Esophagus squamous epithelium (tissue), 5 donors: ENCODE results near the gene PCDH9. TPM values are rescaled to one million over a fixed set of nuclear protein-coding genes. Genes with fewer than 3 reads are reported as not detected.

Source experiments
- DNase-seq: peaks from one replicate; lab custom pipeline; 2025; lab: John Stamatoyannopoulos, UW
- H3K27ac ChIP-seq, 4 donors: fragments of 200-600 bp; sonication (generic); one replicate each; pipeline ENCODE4 v1.5.1; 2016 to 2019; ENCODE audit warnings: mild to moderate bottlenecking in 1 of 4
- H3K27me3 ChIP-seq, 4 donors: fragments of 200-600 bp; sonication (generic); 1 replicate in 3 of 4; 2 replicates in 1 of 4; pipeline versions ENCODE4 v1.5.1 to v1.6.0; 2017 to 2021; ENCODE audit warnings: antibody characterized with exemption in 1 of 4
- H3K36me3 ChIP-seq, 3 donors: fragments of 200-600 bp; sonication (generic); one replicate each; pipeline ENCODE4 v1.5.1; 2016 to 2019
- H3K4me1 ChIP-seq, 3 donors: fragments of 200-600 bp; sonication (generic); one replicate each; pipeline ENCODE4 v1.5.1; 2017 to 2019
- H3K4me3 ChIP-seq, 4 donors: fragments of 200-600 bp; sonication (generic); 1 replicate in 3 of 4; 2 replicates in 1 of 4; pipeline ENCODE4 v1.5.1; 2016 to 2019; ENCODE audit warnings: mild to moderate bottlenecking in 2 of 4, moderate library complexity in 1 of 4
- H3K9me3 ChIP-seq, 3 donors: fragments of 200-600 bp; sonication (generic); one replicate each; pipeline ENCODE4 v1.5.1; 2016 to 2019
- CTCF ChIP-seq, 6 experiments: fragments of 450-650 bp in 4 of 6; fragments of 200-600 bp in 2 of 6; sonication (generic) in 2 of 6; IDR thresholded peaks; one replicate each; pipeline ENCODE4 v1.5.1; 2016 to 2019; ENCODE audit warnings: antibody characterized with exemption in 6 of 6, mild to moderate bottlenecking in 4 of 6, moderate library complexity in 4 of 6
- POLR2A ChIP-seq, 4 donors: fragments of 450-650 bp; IDR thresholded peaks; one replicate each; pipeline ENCODE4 v1.6.1; 2017; ENCODE audit warnings: antibody characterized with exemption in 4 of 4, mild to moderate bottlenecking in 4 of 4, moderate library complexity in 3 of 4
- WGBS, 2 donors: methylation state at CpG; one replicate each; pipeline ENCODE4 v1.1.5; 2018; 5-methylcytosine and 5-hydroxymethylcytosine counted together
- intact Hi-C: fragments of 100-400 bp; cut with DNase I; formaldehyde crosslinking; loops from one replicate; pipeline ENCODE4 v1.15.0; 2022
- total RNA-seq, 4 donors: library from RNA; depleted of rRNA; stranded (reverse); fragments of >200 nt; gene quantifications; one replicate each; pipeline ENCODE4 v1.1.0, GENCODE V29; 2016
- donor health status: DM: yes; HTN: yes; CAD: no.

The PCDH9 gene
- total RNA-seq, 4 donors from 2014 or later = 0.04 to 1.9 (median 0.45) TPM

GRCh38 chr13:67210208-67210607 is 19.9 kb downstream of the PCDH9 start:
- no peaks in the 10 kb centered on the region for H3K36me3 ChIP-seq
- no peaks in the 10 kb centered on the region for H3K9me3 ChIP-seq
- intact Hi-C loops = no loop called here
- H3K4me1 ChIP-seq = no peaks in the 10 kb centered on the region
- TF ChIP-seq POLR2A (IDR thresholded peaks at IDR 0.05) (no peak), CTCF (IDR thresholded peaks at IDR 0.05) (no peak)
- no peak overlapping the region for H3K4me3 ChIP-seq
- H3K27ac ChIP-seq = no peak overlapping the region
- no peaks in the 10 kb centered on the region for H3K27me3 ChIP-seq
- no peak for DNase-seq

- no peak for TF ChIP-seq POLR2A (IDR thresholded peaks at IDR 0.05)
- no peak for TF ChIP-seq CTCF (IDR thresholded peaks at IDR 0.05)
- Histone ChIP-seq H3K27me3 (no peaks in the 10 kb centered on the region), H3K27ac (no peak overlapping the region), H3K9me3 (no peaks in the 10 kb centered on the region), H3K36me3 (no peaks in the 10 kb centered on the region), H3K4me3 (no peak overlapping the region), H3K4me1 (no peaks in the 10 kb centered on the region)
- DNase-seq = no peak
- WGBS, 2 donors = 40 to 56% methylated on average over 1 of the region's 1 CpG
- intact Hi-C loops = no loop called here
Observed at GRCh38 chr13:67208552-67208951, 21.6 kb downstream of the PCDH9 start.

- Histone ChIP-seq H3K4me1 (no peaks in the 10 kb centered on the region), H3K4me3 (no peak overlapping the region), H3K27me3 (no peaks in the 10 kb centered on the region), H3K36me3 (no peaks in the 10 kb centered on the region), H3K27ac (no peak overlapping the region), H3K9me3 (no peaks in the 10 kb centered on the region)
- intact Hi-C loops = no loop called here
- 25 to 30% methylated on average over 1 of the region's 1 CpG for WGBS, 2 donors
- TF ChIP-seq POLR2A (IDR thresholded peaks at IDR 0.05) = no peak
- no peak for TF ChIP-seq CTCF (IDR thresholded peaks at IDR 0.05)
- no peak for DNase-seq
Observed at GRCh38 chr13:67204764-67205163, 25.4 kb downstream of the PCDH9 start.

- no peak for DNase-seq
- 39 to 55% methylated on average over 4 of the region's 4 CpGs for whole genome bisulfite sequencing, 2 donors
- Histone ChIP-seq H3K4me3 (no peak overlapping the region), H3K27ac (no peak overlapping the region), H3K27me3 (no peaks in the 10 kb centered on the region), H3K4me1 (no peaks in the 10 kb centered on the region), H3K36me3 (no peaks in the 10 kb centered on the region), H3K9me3 (no peaks in the 10 kb centered on the region)
- TF ChIP-seq POLR2A (IDR thresholded peaks at IDR 0.05) (no peak), CTCF (IDR thresholded peaks at IDR 0.05) (no peak)
- intact Hi-C loops = no loop called here
Observed at GRCh38 chr13:67200605-67201004, 29.5 kb downstream of the PCDH9 start.

GRCh38 chr13:67200183-67200582 is 30.0 kb downstream of the PCDH9 start:
- no peak overlapping the region for H3K27ac ChIP-seq
- H3K27me3 ChIP-seq = no peaks in the 10 kb centered on the region
- TF ChIP-seq POLR2A (IDR thresholded peaks at IDR 0.05) = no peak
- TF ChIP-seq CTCF (IDR thresholded peaks at IDR 0.05) = no peak
- intact Hi-C loops = no loop called here
- H3K9me3 ChIP-seq = no peaks in the 10 kb centered on the region
- no peak overlapping the region for H3K4me3 ChIP-seq
- H3K4me1 ChIP-seq = no peaks in the 10 kb centered on the region
- no peaks in the 10 kb centered on the region for H3K36me3 ChIP-seq
- DNase-seq = no peak
